Stimulated activated naive CD8-positive, alpha-beta T cell treated with anti-CD3 and anti-CD28 coated beads, Interleukin-15, Interleukin-2, amounts not matched to agents 100 U/mL and 50 U/mL, for 24 hours (primary cell): Measurements from ENCODE around the gene PSRC1.

Experiments used
- ATAC-seq: fragments of 150-1000 bp; cut with Tn5 transposase; one replicate; pipeline ENCODE4 v1.10.0; 2021
- DNase-seq: peaks from one replicate; pipeline ENCODE4 v3.0.0; 2021

The PSRC1 gene

GRCh38 chr1:109258481-109259466 is 24.2 kb downstream of the PSRC1 start:
- no peak for ATAC-seq
- DNase-seq = no peak

GRCh38 chr1:109257682-109258421 is 25.1 kb downstream of the PSRC1 start:
- ATAC-seq = no peak
- DNase-seq = no peak

DNA sequence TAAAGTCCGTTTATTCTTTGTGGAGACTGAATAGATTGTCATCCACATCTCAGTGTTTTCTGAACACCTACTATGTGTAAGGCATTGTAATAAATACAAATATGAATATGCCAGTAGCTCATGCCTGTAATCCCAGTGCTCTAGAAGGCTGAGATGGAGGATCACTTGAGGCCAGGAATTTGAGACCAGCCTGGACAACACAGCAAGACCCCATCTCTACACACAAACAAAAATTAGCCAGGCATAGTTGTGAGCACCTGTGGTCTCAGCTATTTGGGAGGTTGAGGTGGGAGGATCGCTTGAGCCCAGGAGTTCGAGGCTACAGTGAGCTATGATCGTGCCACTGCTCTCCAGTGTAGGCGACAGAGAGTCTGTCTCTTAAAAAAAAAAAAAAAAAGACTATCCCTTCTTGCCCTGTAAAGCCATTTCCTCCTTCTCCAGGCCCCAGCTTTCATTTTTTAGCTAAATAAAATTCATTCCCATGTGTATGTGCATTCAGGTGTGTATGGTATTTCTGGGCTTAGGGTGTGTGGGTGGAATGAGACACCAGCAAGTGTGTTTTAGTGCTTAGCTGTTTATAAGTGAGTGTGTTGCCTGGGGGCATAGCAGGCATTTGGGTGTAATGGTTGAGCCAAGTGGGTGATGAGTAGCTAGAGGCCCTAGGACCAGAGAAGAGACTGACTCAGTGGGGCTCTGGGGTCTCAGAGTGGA is 25.8 kb downstream of the PSRC1 start:
- no peak for ATAC-seq

DNA sequence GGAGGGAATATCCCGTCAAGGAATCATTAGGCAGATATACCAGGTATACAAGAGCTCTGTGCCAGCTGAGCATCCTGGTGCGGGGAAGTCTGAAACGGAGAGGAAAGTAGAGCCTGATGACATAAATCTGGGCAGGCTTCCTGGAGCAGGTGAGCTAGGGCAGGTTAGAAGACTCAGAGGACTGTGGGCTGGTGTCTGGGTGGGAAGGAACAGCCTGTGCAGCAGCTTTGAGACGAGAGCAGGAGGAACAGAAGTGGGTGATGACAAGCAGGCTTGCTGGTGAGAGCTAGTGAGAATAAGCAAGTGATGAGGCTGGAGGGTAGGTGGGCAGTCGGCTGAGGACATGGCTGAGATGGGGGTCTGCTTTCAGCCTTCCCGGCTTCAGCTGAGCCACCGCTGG is 26.9 kb downstream of the PSRC1 start:
- ATAC-seq (no peak), DNase-seq (no peak)

More for the DNA sequence above, 25.8 kb downstream of the PSRC1 start:
- no peak for DNase-seq

- DNase-seq (no peak), ATAC-seq (no peak)
Observed at GRCh38 chr1:109255678-109256077, 27.3 kb downstream of the PSRC1 start.

GRCh38 chr1:109255097-109255651 is 27.8 kb downstream of the PSRC1 start:
- no peak for DNase-seq
- ATAC-seq = no peak

GRCh38 chr1:109254621-109255096 is 28.3 kb downstream of the PSRC1 start:
- DNase-seq (no peak), ATAC-seq (no peak)

DNA sequence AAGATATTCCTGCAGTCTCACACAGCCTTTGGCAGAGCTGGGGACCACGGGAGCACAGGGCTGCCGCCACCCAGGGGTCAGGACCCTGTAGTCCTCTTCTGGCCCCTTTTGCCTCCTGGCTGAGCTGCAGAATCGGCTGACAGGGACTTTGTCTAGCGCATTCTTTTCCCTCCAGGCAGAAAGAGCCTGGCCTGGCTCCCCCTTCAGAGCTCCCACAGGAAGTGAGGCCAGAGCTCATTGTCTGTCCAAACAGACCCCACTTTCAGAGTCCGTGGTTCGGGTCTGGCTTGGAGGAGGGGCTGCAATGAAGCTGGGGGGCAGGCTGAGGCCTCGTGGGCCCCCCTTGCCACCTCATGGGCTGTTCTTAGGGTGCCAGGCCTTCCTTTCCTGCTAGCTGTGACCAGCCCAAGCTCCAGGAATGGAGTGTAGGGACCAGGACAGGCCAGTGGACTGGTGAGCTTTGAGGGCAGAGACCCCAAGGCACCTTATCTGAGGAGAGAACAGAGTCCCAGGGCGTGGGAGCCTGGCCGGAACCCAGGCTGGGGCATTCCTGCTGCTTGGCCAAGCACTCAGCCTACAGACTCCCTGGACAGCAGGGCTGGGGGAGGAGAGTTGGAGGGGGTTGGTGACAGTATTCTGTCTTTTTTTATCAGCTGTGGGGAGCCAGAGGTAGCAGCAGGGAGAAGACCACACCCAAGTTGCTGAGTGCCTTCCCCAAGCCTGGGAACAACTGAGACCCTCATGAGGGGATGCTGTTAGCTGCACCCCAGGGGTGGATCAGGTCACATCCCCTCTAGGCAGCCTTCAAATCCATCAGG is 28.9 kb downstream of the PSRC1 start:
- no peak for DNase-seq
- no peak for ATAC-seq

- no peak for ATAC-seq
Observed at GRCh38 chr1:109252893-109253802, 29.8 kb downstream of the PSRC1 start.

DNA sequence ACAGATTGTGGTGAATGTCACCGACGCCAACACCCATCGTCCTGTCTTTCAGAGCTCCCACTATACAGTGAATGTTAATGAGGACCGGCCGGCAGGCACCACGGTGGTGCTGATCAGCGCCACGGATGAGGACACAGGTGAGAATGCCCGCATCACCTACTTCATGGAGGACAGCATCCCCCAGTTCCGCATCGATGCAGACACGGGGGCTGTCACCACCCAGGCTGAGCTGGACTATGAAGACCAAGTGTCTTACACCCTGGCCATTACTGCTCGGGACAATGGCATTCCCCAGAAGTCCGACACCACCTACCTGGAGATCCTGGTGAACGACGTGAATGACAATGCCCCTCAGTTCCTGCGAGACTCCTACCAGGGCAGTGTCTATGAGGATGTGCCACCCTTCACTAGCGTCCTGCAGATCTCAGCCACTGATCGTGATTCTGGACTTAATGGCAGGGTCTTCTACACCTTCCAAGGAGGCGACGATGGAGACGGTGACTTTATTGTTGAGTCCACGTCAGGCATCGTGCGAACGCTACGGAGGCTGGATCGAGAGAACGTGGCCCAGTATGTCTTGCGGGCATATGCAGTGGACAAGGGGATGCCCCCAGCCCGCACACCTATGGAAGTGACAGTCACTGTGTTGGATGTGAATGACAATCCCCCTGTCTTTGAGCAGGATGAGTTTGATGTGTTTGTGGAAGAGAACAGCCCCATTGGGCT is 30.6 kb downstream of the PSRC1 start:
- ATAC-seq (no peak), DNase-seq (no peak)

More at GRCh38 chr1:109252893-109253802, 29.8 kb downstream of the PSRC1 start:
- DNase-seq = no peak

DNA sequence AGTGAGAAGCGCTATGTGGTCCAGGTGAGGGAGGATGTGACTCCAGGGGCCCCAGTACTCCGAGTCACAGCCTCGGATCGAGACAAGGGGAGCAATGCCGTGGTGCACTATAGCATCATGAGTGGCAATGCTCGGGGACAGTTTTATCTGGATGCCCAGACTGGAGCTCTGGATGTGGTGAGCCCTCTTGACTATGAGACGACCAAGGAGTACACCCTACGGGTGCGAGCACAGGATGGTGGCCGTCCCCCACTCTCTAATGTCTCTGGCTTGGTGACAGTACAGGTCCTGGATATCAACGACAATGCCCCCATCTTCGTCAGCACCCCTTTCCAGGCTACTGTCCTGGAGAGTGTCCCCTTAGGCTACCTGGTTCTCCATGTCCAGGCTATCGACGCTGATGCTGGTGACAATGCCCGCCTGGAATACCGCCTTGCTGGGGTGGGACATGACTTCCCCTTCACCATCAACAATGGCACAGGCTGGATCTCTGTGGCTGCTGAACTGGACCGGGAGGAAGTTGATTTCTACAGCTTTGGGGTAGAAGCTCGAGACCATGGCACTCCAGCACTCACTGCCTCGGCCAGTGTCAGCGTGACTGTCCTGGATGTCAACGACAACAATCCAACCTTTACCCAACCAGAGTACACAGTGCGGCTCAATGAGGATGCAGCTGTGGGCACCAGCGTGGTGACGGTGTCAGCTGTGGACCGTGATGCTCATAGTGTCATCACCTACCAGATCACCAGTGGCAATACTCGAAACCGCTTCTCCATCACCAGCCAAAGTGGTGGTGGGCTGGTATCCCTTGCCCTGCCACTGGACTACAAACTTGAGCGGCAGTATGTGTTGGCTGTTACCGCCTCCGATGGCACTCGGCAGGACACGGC is 31.4 kb downstream of the PSRC1 start:
- no peak for ATAC-seq
- no peak for DNase-seq

GRCh38 chr1:109250454-109251276 is 32.3 kb downstream of the PSRC1 start:
- DNase-seq (no peak), ATAC-seq (no peak)

DNA sequence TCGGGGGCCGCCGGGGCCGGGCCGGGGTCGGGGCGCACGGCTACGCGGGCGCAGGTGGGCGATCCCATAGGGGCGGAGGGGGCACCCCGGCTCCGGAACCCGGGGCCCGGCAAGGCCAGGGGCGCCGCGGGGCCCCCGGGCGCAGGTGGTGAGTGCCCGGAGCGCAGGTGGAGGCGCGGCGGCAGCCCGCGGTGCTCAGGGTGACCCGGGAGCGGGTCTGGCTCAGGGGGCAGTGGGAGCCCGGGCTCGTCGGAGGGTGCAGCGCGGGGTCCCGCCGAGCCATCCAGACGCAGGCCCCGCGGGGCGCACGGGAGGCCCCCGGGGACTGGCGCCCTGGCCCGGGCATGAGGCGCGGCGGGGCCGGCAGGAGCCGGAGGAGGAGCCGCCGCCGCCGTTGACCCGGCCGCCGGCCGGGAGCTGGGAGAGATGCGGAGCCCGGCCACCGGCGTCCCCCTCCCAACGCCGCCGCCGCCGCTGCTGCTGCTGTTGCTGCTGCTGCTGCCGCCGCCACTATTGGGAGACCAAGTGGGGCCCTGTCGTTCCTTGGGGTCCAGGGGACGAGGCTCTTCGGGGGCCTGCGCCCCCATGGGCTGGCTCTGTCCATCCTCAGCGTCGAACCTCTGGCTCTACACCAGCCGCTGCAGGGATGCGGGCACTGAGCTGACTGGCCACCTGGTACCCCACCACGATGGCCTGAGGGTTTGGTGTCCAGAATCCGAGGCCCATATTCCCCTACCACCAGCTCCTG is 33.1 kb downstream of the PSRC1 start:
- DNase-seq = no peak
- ATAC-seq = peak; percentile 16

DNA sequence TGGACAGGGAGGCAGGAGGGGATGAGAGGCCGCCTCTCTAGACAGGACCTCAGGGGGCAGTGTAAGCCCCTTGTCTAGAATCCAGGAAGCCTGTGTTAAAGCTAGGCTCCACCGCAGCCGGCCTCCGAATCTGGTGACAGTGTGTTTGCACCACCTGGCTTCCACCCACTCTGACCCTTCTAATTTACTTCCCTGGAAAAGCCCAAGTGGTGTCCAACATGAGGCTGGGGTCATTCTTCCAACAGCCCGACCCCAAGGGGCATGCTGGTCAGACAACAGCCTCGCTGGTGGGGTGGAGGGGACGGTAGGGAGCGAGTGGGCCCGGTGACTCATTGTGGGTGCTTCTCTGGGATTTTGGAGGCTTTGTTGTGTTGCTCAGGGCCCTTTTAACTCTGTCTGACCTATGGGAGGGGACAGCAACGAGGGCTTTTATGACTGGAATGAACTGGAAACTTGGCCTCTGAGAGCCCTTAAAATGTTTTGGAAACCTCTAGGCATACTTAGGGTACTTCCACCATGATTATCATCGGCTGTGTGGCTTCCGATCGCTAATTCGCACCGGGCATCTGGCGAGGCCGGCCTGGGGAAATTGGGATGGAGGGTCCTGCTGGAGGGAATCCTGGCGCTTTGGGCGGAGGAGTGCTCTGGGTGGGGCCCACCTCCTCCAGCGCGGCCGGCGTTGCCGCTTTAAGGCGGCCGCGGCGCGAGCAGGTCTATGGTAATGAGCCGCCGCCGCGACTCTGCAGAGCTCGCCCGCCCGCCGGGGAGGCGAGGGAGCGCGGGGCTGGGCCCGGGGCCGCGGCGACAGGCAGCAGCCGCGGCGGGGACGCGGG is 33.9 kb downstream of the PSRC1 start, which contains the start of gene CELSR2:
Gene CELSR2, plus strand, starts transcription at position 743 of the 833 bp plus-strand sequence. CDS start 541 bp downstream, outside the sequence.
- peak; percentile 66 for DNase-seq
- ATAC-seq = peak; percentile 79

DNA sequence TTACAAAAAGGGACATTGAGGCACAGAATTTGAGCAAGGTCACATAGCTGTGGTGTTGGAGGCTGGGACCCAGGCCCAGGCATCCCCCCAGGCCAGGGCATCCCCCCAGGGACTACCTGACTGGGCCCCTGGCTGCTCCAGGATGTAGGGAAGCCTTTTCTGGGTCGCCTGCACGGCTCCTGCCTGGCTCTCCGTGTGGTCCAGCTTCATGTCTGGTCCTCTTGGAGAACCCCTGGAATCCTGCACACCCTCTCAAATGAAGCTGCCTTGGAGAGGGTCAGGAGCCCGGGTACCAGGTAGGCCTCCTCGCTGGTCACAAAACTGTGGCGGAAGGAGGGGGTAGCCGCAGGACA is 34.5 kb downstream of the PSRC1 start:
- DNase-seq (no peak), ATAC-seq (no peak)
